SK-N-SH (cell line): ENCODE data around the gene RALA. TPM values are rescaled to one million over a fixed set of nuclear protein-coding genes. Genes with fewer than 3 reads are reported as not detected.

Experiments
- CTCF ChIA-PET: fragments of 300-600, 350-600 bp; formaldehyde crosslinking; extraction: SDS; loops from one replicate; lab custom pipeline; 2021; lab: Yijun Ruan, JAX
- POLR2A ChIA-PET: fragments of 350-600 bp; sonication (Branson Sonifier 250); formaldehyde crosslinking; extraction: SDS; loops from one replicate; lab custom pipeline; 2020; ENCODE audit warnings: antibody characterized with exemption, inconsistent platforms; lab: Yijun Ruan, JAX
- DNase-seq: peaks from one replicate; pipeline ENCODE4 v3.0.0; 2012
- H2AFZ ChIP-seq: fragments of 200-600 bp; sonication (generic); 2 replicates; pipeline ENCODE4 v1.8.1; 2016; ENCODE audit warnings: antibody characterized with exemption, mild to moderate bottlenecking, low read depth
- H3F3A ChIP-seq: fragments of 200-600 bp; sonication (generic); replicated peaks from 2 replicates; pipeline ENCODE3; 2016; ENCODE audit warnings: antibody characterized with exemption, mild to moderate bottlenecking; ENCODE audit not compliant: insufficient read depth
- H3K27ac ChIP-seq, 2 experiments: fragments of 200-500 bp in 1 of 2; fragments of 200-600 bp in 1 of 2; sonication (Bioruptor generic) in 1 of 2; sonication (generic), shearing (Covaris generic) in 1 of 2; 2 replicates each; pipeline versions ENCODE4 v1.5.1 to v1.6.1; 2014 to 2016; ENCODE audit warnings: low read depth in 2 of 2, inconsistent platforms in 1 of 2, low read length in 1 of 2, mild to moderate bottlenecking in 1 of 2, mixed read lengths in 1 of 2
- H3K27me3 ChIP-seq: fragments of 200-600 bp; sonication (generic), shearing (Covaris generic); 2 replicates; pipeline ENCODE4 v1.6.1; 2016; ENCODE audit warnings: mixed run types; ENCODE audit not compliant: insufficient read depth
- H3K36me3 ChIP-seq, 2 experiments: fragments of 200-500 bp in 1 of 2; fragments of 200-600 bp in 1 of 2; sonication (Bioruptor generic) in 1 of 2; sonication (generic) in 1 of 2; replicated peaks in 1 of 2; 2 replicates each; pipeline versions ENCODE3 to v1.5.1; 2014 to 2016; ENCODE audit warnings: low read length in 1 of 2, mild to moderate bottlenecking in 1 of 2; ENCODE audit not compliant: insufficient read depth in 2 of 2, control insufficient read depth in 1 of 2
- H3K4me1 ChIP-seq, 2 experiments: fragments of 200-500 bp in 1 of 2; fragments of 200-600 bp in 1 of 2; sonication (Bioruptor generic) in 1 of 2; sonication (generic), shearing (Covaris generic) in 1 of 2; 2 replicates each; pipeline versions ENCODE4 v1.5.1 to v1.6.1; 2014 to 2016; ENCODE audit warnings: low read depth in 1 of 2, low read length in 1 of 2, mixed run types in 1 of 2; ENCODE audit not compliant: insufficient read depth in 2 of 2, control insufficient read depth in 1 of 2
- H3K4me2 ChIP-seq: fragments of 200-600 bp; sonication (generic), shearing (Covaris generic); 2 replicates; pipeline ENCODE4 v1.6.1; 2017; ENCODE audit warnings: mixed run types
- H3K4me3 ChIP-seq, 2 experiments: fragments of 200-500 bp in 1 of 2; fragments of 200-600 bp in 1 of 2; sonication (Bioruptor generic) in 1 of 2; sonication (generic), shearing (Covaris generic) in 1 of 2; 2 replicates each; pipeline versions ENCODE4 v1.5.1 to v1.8.1; 2014 to 2016; ENCODE audit warnings: low read depth in 2 of 2, inconsistent platforms in 1 of 2, low read length in 1 of 2, mild to moderate bottlenecking in 1 of 2, mixed read lengths in 1 of 2, moderate library complexity in 1 of 2
- H3K79me2 ChIP-seq: fragments of 200-600 bp; sonication (generic); 2 replicates; pipeline ENCODE4 v1.8.1; 2017; ENCODE audit warnings: mild to moderate bottlenecking; ENCODE audit not compliant: insufficient read depth
- H3K9ac ChIP-seq: fragments of 200-600 bp; sonication (generic); 2 replicates; pipeline ENCODE4 v1.6.1; 2017; ENCODE audit warnings: mixed run types
- H3K9me2 ChIP-seq: fragments of 200-600 bp; sonication (generic); 2 replicates; pipeline ENCODE4 v1.6.1; 2017; ENCODE audit warnings: mixed run types
- H3K9me3 ChIP-seq: fragments of 200-600 bp; sonication (generic); 2 replicates; pipeline ENCODE4 v1.6.1; 2017; ENCODE audit warnings: mixed run types, mild to moderate bottlenecking, moderate library complexity
- H4K20me1 ChIP-seq: fragments of 200-600 bp; sonication (generic); 2 replicates; pipeline ENCODE4 v1.6.1; 2017; ENCODE audit warnings: mild to moderate bottlenecking, mixed run types; ENCODE audit not compliant: insufficient read depth
- CHD2 ChIP-seq: fragments of 150-350 bp; IDR thresholded peaks from 2 replicates; pipeline ENCODE4 v1.6.1; 2018; ENCODE audit warnings: low read length; ENCODE audit not compliant: partially characterized antibody
- EP300 ChIP-seq, 2 experiments: IDR thresholded peaks; 2 replicates each; pipeline versions ENCODE4 v1.4.0 to v1.6.1; 2012; ENCODE audit warnings: borderline replicate concordance in 1 of 2, low read depth in 1 of 2, low read length in 1 of 2
- EZH2phosphoT487 ChIP-seq: fragments of 200-600 bp; sonication (generic); IDR thresholded peaks from 2 replicates; pipeline ENCODE4 v1.6.1; 2017; ENCODE audit warnings: low read depth, mixed run types, mild to moderate bottlenecking, antibody characterized with exemption, moderate library complexity, borderline replicate concordance
- GABPA ChIP-seq: IDR thresholded peaks from 2 replicates; pipeline ENCODE4 v1.4.0; 2012; ENCODE audit warnings: low read depth, mild to moderate bottlenecking
- GATA2 ChIP-seq: sonication (generic); formaldehyde crosslinking; IDR thresholded peaks from 2 replicates; pipeline ENCODE4 v1.5.0; 2020; ENCODE audit warnings: mild to moderate bottlenecking, missing genetic modification reagents
- JUND ChIP-seq: IDR thresholded peaks from 2 replicates; pipeline ENCODE4 v1.4.0; 2012
- MEF2A ChIP-seq: IDR thresholded peaks from 2 replicates; pipeline ENCODE4 v1.4.0; 2012; ENCODE audit warnings: low read depth, borderline replicate concordance
- MXI1 ChIP-seq: IDR thresholded peaks from 2 replicates; pipeline ENCODE4 v1.6.1; 2012; ENCODE audit warnings: mild to moderate bottlenecking, low read depth, low read length, improper control_type of control experiment
- NFIC ChIP-seq: IDR thresholded peaks from 2 replicates; pipeline ENCODE4 v1.4.0; 2012; ENCODE audit warnings: borderline replicate concordance
- RCOR1 ChIP-seq: fragments of 150-350 bp; IDR thresholded peaks from 2 replicates; pipeline ENCODE4 v1.6.1; 2017; ENCODE audit warnings: antibody characterized with exemption, low read length
- RFX5 ChIP-seq: IDR thresholded peaks from 2 replicates; pipeline ENCODE4 v1.6.1; 2012; ENCODE audit warnings: mild to moderate bottlenecking, improper control_type of control experiment, low read length
- SMC3 ChIP-seq: IDR thresholded peaks from 2 replicates; pipeline ENCODE4 v1.6.1; 2012; ENCODE audit warnings: low read depth, low read length, improper control_type of control experiment
- TCF12 ChIP-seq: IDR thresholded peaks from 2 replicates; pipeline ENCODE4 v1.4.0; 2012
- WGBS: methylation state at CpG from one replicate; pipeline ENCODE4 v1.1.6; 2017; ENCODE audit warnings: low lambda C conversion rate; 5-methylcytosine and 5-hydroxymethylcytosine counted together
- polyA plus RNA-seq, 3 experiments: library from polyadenylated mRNA; depleted of rRNA; stranded (reverse); fragments of >200 nt; gene quantifications; 2 replicates each; pipeline ENCODE4 v1.2.3, GENCODE V29; 2012
- TF ChIP-seq, protein P1 (sequence below): IDR thresholded peaks from 2 replicates; pipeline ENCODE4 v1.4.0; 2012; ENCODE audit warnings: low read depth, borderline replicate concordance
- TF ChIP-seq, protein P2 (sequence below): fragments of 150-350 bp; IDR thresholded peaks from 2 replicates; pipeline ENCODE4 v1.6.1; 2016; ENCODE audit warnings: mild to moderate bottlenecking, low read depth, low read length
- TF ChIP-seq, protein P3 (sequence below): IDR thresholded peaks from 2 replicates; pipeline ENCODE4; 2012

The RALA gene
- polyA plus RNA-seq, 1 of the 3 experiments (the other 2 are of a cell fraction): 29.0 TPM

DNA sequence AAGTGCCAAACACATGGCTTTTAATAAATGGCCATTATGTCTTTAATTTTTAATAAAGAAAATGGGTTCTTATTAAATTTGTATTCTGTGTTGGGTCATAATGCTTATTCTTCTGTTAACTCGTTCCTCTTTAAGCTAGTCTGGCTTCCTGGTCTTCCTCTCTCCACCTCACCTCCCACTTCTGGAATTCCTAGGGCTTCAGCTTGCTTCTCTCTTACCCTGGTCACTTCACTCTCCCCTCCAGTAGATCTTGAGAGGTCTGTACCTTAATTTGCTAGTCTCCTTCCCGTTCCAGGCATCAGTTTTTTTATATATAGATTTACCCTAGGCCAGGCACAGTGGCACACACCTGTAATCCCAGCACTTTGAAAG is 111.2 kb downstream of the RALA start:
- H3K27me3 ChIP-seq: no peaks in the 10 kb centered on the region
- no peak for DNase-seq
- H3K9me3 ChIP-seq: no peaks in the 10 kb centered on the region
- H3K27ac ChIP-seq: peak overlapping the region; percentile 91 to 98; a peak in 3 of 4 replicates
- ChIA-PET CTCF (interaction anchor here (0.9 to 28.1 kb wide), 4 partner anchors 12 to 156 kb away, joined by 3 to 563 read pairs (median 28); no protein-coding TSS in a partner anchor), POLR2A (no interaction called here)
- no peaks in the 10 kb centered on the region for H4K20me1 ChIP-seq
- H3K79me2 ChIP-seq: peaks cover 43% of the 10 kb centered on the region
- no peak overlapping the region for H2AFZ ChIP-seq
- H3K9me2 ChIP-seq: no peaks in the 10 kb centered on the region
- H3K4me2 ChIP-seq: peak overlapping the region; percentile 86
- H3K9ac ChIP-seq: peak overlapping the region; percentile 89
- peak overlapping the region; percentile 62 to 70 for H3K4me3 ChIP-seq
- H3F3A ChIP-seq: peaks cover 11% of the 10 kb centered on the region
- H3K36me3 ChIP-seq: peaks cover 0 to 13% of the 10 kb centered on the region in 2 experiments
- 83% methylated on average over 2 of the region's 2 CpGs for WGBS
- peaks cover 11 to 20% of the 10 kb centered on the region in 2 experiments; a peak in 3 of 4 replicates for H3K4me1 ChIP-seq
- TF ChIP-seq, protein P1, sequence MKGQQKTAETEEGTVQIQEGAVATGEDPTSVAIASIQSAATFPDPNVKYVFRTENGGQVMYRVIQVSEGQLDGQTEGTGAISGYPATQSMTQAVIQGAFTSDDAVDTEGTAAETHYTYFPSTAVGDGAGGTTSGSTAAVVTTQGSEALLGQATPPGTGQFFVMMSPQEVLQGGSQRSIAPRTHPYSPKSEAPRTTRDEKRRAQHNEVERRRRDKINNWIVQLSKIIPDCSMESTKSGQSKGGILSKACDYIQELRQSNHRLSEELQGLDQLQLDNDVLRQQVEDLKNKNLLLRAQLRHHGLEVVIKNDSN: no peak
- no peak for TF ChIP-seq EZH2phosphoT487
- TF ChIP-seq, all 33 proteins: peak for 0

DNA sequence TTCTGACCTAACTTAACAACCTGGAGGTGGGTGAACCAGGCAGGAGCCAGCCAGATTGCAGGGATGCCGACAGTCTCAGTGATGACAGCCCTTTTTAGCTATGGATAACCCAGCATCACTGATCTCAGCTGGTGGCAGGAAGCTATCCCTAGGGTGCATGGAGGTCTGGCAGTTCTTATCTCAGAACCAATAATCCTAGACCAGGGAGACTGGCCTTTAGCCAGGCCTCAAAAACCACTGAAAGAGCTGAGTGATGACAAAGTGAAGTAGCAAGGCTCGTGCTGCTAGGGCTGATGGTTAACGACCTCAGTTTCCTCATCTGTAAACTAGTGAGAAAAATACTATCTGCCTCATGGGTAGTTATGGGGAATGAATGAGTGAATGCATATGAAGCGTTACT is 112.5 kb downstream of the RALA start:
- Histone ChIP-seq H3K9ac (no peak overlapping the region), H3K27ac (no peak overlapping the region), H3K36me3 (peaks cover 0 to 13% of the 10 kb centered on the region in 2 experiments), H3K4me2 (peak overlapping the region; percentile 60), H3K4me1 (peaks cover 11 to 20% of the 10 kb centered on the region in 2 experiments; a peak in 3 of 4 replicates), H3F3A (peaks cover 11% of the 10 kb centered on the region), H3K9me3 (no peaks in the 10 kb centered on the region), H2AFZ (no peak overlapping the region), H3K27me3 (no peaks in the 10 kb centered on the region), H3K9me2 (no peaks in the 10 kb centered on the region), H4K20me1 (no peaks in the 10 kb centered on the region), H3K79me2 (peaks cover 46% of the 10 kb centered on the region), H3K4me3 (peak overlapping the region; percentile 6 to 14; a peak in 3 of 4 replicates)
- DNase-seq: peak; percentile 55
- WGBS: 56% methylated on average over 4 of the region's 4 CpGs
- CTCF ChIA-PET: interaction anchor here (1.0 to 28.1 kb wide), 4 partner anchors 10 to 157 kb away, joined by 3 to 563 read pairs (median 28); no protein-coding TSS in a partner anchor
- POLR2A ChIA-PET: interaction anchor here (0.9 to 1.6 kb wide), 3 partner anchors 9 to 113 kb away, joined by 3 to 11 read pairs (median 3); partner anchors contain the start of gene RALA
- TF ChIP-seq, protein P2, sequence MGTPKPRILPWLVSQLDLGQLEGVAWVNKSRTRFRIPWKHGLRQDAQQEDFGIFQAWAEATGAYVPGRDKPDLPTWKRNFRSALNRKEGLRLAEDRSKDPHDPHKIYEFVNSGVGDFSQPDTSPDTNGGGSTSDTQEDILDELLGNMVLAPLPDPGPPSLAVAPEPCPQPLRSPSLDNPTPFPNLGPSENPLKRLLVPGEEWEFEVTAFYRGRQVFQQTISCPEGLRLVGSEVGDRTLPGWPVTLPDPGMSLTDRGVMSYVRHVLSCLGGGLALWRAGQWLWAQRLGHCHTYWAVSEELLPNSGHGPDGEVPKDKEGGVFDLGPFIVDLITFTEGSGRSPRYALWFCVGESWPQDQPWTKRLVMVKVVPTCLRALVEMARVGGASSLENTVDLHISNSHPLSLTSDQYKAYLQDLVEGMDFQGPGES: no peak
- no peak for TF ChIP-seq SMC3
- no peak for TF ChIP-seq GABPA
- TF ChIP-seq, protein P3, sequence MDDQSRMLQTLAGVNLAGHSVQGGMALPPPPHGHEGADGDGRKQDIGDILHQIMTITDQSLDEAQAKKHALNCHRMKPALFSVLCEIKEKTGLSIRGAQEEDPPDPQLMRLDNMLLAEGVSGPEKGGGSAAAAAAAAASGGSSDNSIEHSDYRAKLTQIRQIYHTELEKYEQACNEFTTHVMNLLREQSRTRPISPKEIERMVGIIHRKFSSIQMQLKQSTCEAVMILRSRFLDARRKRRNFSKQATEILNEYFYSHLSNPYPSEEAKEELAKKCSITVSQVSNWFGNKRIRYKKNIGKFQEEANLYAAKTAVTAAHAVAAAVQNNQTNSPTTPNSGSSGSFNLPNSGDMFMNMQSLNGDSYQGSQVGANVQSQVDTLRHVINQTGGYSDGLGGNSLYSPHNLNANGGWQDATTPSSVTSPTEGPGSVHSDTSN: peak; percentile 66
- TF ChIP-seq MEF2A: no peak
- TF ChIP-seq NFIC: peak; percentile 62
- peak; percentile 77 for TF ChIP-seq TCF12
- 0 out of 2 replicates have a peak, but pooled peaks have one; percentile 38 for TF ChIP-seq MXI1
- no peak for TF ChIP-seq CHD2
- TF ChIP-seq GATA2 (CRISPR knock-in tag): peak; percentile 56
- no peak; the same call in 1 of the 2 replicates for TF ChIP-seq RFX5
- TF ChIP-seq JUND: peak; percentile 7; the same call in 1 of the 2 replicates
- peak; percentile 67; the same call in 1 of the 2 replicates for TF ChIP-seq RCOR1
- 0 out of 4 replicates have a peak, but pooled peaks of 1 of the 2 experiments have one; percentile 30 for TF ChIP-seq EP300 (IDR thresholded peaks at IDR 0.05; ENCODE audit: borderline replicate concordance in 1 of 2, low read depth in 1 of 2, low read length in 1 of 2)
